G401.6 (cell line): ENCODE measurements around the gene S100P.

Experiments
- FAIRE-seq: peaks from 2 replicates; lab custom pipeline; 2012; peaks lifted over from hg19 to GRCh38; lab: Jason Lieb, UNC

Gene S100P

DNA sequence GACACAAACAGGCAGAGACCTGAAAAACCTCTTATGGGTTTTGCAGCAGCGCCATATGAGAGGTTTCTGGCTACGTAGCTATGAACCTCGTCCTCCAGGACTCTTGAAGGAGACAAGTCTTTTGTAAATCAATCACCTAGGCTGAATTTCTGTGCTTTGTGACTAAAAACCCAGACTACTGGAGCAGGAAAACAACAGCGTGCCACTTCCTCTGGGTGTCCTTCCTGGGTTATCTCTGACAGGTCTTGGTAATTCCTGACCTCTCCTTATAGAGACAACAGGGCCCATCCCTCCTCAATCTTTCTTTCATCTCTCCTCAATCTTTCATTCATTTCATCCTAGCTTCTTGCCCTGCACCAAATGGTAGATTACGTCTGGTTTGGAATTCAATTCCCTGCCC, 5.7 kb downstream of the S100P start:
- no peak for FAIRE-seq

- FAIRE-seq: no peak
Observed at GRCh38 chr4:6699903-6700302, 6.2 kb downstream of the S100P start.

- FAIRE-seq: no peak
Observed at GRCh38 chr4:6701371-6701770, 7.7 kb downstream of the S100P start.

DNA sequence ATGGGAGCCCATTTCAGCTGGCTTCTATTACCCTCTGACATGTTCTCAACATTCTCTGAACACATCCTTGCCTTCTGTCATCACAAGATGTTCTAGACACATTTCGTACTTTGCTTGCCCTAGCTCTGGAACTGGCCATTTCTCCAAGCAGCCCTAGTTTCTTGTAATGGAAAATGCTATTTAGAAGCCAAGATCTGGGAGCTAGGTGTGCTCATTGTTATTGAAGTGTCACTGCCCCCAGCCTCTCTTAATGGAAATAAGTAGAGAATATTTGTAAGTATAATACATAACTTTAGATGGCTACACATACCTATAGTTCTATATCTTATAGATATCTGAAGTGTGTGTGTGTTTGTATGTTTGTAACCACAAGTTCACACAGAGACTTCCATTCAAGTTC, 9.1 kb downstream of the S100P start:
- FAIRE-seq: no peak

- no peak for FAIRE-seq
Observed at GRCh38 chr4:6703786-6704185, 10.1 kb downstream of the S100P start.

DNA sequence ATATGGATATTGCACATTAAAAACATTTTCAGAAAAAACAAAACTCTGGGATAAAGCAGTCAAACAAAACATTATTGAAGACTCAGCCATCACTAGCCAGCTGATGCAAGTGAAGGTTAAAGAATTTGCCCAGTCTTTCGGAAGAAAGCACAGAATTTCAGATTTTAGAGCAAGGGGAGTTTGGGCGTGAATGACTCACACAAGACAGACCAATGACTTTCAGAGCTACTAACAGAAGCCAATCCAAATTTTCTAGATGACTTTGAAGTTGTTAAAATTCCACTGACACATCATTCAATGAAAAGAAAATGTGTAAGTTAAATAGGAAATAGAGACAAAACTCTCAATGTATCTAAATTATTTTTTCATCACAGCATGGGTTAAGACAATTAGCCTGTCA, 12.0 kb downstream of the S100P start:
- no peak for FAIRE-seq

DNA sequence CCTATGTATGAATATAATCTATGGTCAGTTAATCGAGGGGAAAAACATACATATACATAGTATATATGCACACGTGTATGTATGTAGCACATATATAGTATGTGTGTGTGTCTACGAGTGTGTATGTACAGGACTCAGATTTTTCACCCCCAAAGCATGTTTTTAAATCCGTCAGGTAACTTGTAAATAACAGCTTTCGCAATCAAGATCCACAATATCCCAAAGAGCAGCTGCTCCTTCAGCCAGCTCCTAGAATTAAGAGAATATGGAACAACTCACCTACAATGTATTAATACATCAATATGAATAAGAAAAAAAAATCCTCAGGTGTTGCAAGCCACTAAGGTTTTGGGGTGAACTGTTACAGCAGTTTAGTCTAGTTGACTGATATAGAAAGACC, 12.5 kb downstream of the S100P start:
- no peak for FAIRE-seq

GRCh38 chr4:6709230-6710114, 15.8 kb downstream of the S100P start, which contains the start of gene MRFAP1L1:
Gene MRFAP1L1, minus strand, starts transcription at chr4:6709865. Its CDS starts 236 bp downstream, at chr4:6709629.
- FAIRE-seq: peak; percentile 92

DNA sequence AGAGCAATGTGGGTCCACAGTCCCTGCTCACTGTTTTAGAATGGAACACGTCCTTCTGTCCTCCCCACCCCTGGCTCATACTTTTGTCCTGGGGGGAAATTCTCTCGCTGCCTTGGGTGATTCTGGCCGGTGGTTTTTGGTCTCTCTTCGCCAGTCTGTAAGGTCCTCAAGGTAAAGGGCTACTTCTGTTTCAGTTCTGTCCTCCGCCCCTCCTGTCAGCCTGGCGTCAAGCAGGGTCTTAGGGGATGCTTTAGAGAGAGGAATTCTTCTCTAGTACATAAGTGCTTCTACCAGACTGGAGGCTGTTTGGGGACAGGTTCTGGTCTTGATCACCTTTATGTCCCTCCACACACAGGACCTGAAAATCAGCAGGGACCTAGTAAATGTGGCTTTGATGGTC, 16.6 kb downstream of the S100P start:
- FAIRE-seq: no peak

DNA sequence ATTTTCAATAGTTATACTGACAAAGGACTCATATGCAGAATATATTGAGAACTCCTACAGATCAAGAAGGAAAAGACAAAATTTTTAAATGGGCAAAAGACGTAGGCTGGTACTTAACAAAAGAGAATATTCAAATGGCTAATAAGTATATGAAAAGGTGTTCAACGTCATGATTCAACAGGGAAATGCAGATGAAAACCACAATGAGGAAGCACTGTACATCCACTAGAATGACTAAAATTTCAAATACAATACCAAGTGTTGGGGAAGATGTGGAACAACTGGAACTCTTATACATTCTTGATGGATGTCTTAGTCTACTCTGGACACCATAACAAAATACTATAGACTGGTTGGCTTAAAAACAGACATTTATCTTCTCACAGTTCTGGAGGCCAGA, 17.3 kb downstream of the S100P start:
- no peak for FAIRE-seq

- no peak for FAIRE-seq
Observed at GRCh38 chr4:6714954-6715353, 21.3 kb downstream of the S100P start.

DNA sequence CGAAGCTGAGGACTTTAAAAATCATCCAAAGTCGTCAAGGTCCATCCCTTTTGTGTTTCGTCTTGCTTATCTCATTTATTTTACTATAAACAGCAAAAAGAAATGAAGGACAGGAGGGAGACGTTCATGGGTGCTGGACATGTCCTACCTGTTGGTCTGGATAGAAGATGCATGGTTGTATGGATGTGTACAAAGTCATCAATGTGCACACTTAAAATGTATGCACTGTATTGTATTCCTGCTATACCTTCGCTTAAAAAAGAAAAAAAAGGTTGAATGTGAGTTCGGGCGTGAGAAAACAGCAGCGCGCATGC, 22.0 kb downstream of the S100P start:
- no peak for FAIRE-seq

DNA sequence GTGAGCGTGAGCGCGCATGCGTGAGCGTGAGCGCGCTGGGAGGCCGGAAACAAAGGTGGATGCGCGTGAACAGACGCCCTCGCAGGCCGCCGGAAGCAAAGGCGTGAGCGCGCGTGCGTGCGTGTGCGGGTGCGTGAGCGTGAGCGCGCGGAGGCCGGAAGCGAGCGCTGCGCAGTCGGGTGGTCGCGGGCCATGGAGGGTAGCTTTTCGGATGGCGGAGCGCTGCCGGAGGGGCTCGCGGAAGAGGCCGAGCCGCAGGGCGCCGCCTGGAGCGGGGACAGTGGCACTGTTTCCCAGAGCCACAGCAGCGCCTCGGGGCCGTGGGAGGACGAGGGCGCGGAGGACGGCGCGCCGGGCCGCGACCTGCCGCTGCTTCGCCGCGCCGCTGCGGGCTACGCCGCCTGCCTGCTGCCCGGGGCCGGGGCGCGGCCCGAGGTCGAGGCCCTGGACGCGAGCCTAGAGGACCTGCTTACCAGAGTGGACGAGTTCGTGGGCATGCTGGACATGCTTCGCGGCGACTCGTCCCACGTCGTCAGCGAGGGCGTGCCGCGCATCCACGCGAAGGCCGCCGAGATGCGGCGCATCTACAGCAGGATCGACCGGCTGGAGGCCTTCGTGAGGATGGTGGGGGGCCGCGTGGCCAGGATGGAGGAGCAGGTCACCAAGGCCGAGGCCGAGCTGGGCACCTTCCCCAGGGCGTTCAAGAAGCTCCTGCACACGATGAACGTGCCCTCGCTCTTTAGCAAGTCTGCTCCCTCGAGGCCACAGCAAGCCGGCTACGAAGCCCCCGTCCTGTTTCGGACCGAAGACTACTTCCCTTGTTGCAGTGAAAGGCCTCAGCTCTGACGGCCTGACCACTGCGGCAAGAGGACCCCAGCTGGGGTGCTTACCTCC, 22.6 kb downstream of the S100P start, which contains the start of gene BLOC1S4:
Gene BLOC1S4 (plus strand): TSS at position 157 of the 894 bp plus-strand sequence. CDS start 36 bp downstream, at position 193.
- peak; percentile 89 for FAIRE-seq

GRCh38 chr4:6716958-6717655, 23.4 kb downstream of the S100P start:
- peak; percentile 11 for FAIRE-seq

DNA sequence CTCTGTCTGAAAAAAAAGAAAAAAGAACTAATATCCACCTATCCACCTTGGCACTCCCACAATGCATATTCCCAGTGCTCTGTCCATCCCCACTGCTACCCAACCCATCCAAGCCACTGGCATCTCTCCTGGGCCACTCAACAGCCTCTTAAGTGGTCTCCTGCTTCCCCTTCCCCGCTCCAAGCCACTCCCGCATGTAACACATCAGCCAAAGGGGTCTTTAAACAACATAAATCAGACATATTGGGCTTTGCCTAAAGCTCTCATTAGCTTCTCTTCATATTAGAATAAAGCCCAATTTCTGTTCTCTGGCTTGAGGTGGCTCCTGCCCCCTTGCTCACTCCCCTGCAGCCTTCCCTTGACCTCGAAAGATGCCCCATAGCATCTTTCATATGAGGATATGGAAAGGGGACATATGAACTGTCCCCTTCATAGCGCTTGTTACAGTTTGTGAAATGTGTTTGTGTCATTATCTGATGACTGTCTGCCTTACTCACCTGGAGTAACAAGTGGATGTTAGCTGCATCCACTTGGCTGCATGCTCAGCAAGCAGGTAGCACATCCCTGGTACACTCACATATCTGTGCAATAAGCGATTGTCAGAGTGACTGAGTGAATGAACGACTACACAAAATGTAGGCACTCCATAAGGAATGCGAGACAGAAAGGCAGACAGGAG, 25.4 kb downstream of the S100P start:
- no peak for FAIRE-seq

- FAIRE-seq: no peak
Observed at GRCh38 chr4:6719611-6720179, 26.0 kb downstream of the S100P start.

GRCh38 chr4:6720202-6720699, 26.6 kb downstream of the S100P start:
- FAIRE-seq: no peak

DNA sequence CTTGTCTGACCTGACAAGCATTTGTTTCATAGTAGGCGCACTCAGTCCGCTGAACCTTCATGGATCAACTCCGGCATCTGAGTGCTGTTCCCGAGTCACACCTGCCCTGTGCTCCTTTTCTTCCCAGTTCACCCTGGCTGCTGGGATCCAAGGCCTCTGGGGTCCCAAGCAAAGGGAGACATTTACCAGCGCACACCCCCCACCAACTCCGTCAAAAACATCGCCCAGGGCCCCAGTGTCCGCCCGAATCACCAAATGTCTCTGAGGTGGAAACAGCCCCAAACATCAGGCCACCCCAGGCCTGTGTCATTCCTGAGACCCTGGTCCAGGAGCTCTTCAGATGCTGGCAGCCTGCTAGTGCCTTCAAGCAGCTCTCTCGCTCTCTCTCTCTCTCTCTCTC, 27.4 kb downstream of the S100P start:
- FAIRE-seq: no peak

DNA sequence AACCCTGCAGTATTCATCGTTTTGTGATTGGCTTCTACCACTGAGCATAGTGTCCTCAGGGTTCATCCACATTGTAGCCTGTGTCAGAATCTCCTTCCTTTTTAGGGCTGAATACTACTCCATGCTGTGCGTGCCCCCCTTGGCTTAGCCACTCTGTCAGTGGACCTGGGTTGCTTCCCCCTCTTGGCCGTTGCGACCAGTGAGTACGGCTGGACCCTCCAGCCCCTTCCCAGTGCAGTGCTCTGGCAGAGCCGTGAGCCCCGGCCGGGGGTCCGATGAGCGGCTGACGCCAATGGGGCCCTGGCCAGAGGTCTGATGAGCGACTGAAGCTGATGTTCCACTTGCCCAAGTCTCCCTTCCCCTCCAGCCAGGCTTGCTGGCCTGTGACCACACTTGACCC, 29.2 kb downstream of the S100P start:
- FAIRE-seq: no peak

DNA sequence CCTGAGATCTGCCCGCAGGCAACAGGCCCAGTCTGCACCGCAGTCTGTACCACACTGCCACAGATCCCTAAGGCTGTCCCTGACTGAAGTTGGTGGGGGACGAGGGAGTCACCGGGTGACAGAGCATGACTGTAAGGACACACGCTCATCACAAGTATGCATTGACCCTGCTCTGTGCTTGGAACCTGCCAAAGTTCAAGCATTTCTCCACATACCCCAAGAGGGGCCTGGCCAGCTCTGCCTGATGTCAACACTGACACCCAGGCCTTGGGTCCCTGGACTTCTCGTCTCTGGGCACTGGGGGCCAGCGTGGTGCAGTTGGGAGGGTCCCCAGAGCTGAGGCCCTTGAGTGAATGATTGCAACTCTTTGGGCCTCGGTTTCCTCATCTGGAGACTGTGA, 30.2 kb downstream of the S100P start:
- no peak for FAIRE-seq

DNA sequence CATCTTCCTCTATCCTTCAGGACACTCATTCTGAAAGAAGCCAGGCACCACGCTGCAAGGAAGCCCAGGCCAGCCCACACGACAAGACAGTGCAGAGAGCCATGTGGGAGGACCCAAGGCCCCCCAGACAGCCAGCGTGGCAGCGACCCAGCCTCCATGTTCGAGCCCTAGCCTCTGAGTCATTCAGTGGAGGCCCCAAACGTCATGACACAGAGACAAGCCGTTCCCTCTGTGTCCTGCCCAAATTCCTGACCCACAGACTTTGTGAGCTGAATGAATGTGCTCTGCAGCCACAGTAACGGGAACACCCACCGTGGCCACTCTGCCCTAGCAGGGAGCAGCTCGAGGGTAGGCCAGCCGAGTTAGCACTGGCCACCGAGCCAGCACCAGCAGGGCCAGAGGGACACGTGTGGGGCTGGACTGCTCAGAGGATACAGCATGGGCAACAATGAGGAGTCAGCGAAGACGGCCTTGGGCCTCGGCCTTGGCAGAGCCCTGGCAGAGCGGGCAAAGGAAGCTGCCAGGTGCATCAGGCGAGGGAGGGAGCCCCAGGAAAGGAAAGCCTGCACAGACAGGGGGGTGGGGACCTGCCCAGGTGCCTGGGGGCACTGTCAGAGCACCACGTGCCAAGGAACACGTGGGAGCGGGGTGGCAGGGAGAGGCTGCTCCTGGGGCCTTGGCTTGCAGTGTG, 30.9 kb downstream of the S100P start:
- no peak for FAIRE-seq
